Spleen (tissue), 11 donors: Measurements from ENCODE around the gene C1QTNF12. TPM values are rescaled to one million over a fixed set of nuclear protein-coding genes. Genes with fewer than 3 reads are reported as not detected.

Source experiments
- DNase-seq: peaks from one replicate; pipeline ENCODE4 v3.0.0-alpha.2; 2020
- H3K27ac ChIP-seq, 8 donors: fragments of 200-600 bp; sonication (generic) in 7 of 8; 1 replicate in 4 of 8; 2 replicates in 4 of 8; pipeline versions ENCODE4 v1.5.0 to v1.8.0; 2016 to 2021; ENCODE audit warnings: inconsistent platforms in 4 of 8, mild to moderate bottlenecking in 4 of 8, moderate library complexity in 1 of 8
- H3K27me3 ChIP-seq, 7 donors: fragments of 200-600 bp; sonication (generic) in 6 of 7; replicated peaks in 1 of 7; 1 replicate in 4 of 7; 2 replicates in 3 of 7; pipeline versions ENCODE4 v1.5.0 to v1.8.0; 2016 to 2021; ENCODE audit warnings: inconsistent platforms in 3 of 7, mild to moderate bottlenecking in 1 of 7
- H3K36me3 ChIP-seq, 6 donors: fragments of 200-600 bp; sonication (generic) in 5 of 6; 1 replicate in 4 of 6; 2 replicates in 2 of 6; pipeline versions ENCODE4 v1.5.0 to v1.8.0; 2016 to 2021; ENCODE audit warnings: inconsistent platforms in 2 of 6
- H3K4me1 ChIP-seq, 6 donors: fragments of 200-600 bp; sonication (generic) in 5 of 6; 1 replicate in 3 of 6; 2 replicates in 3 of 6; pipeline versions ENCODE4 v1.5.0 to v1.8.0; 2016 to 2021; ENCODE audit warnings: inconsistent platforms in 3 of 6
- H3K4me3 ChIP-seq, 8 donors: fragments of 200-600 bp; sonication (generic) in 7 of 8; 1 replicate in 4 of 8; 2 replicates in 4 of 8; pipeline versions ENCODE4 v1.5.0 to v1.8.0; 2016 to 2021; ENCODE audit warnings: inconsistent platforms in 4 of 8, mild to moderate bottlenecking in 4 of 8, moderate library complexity in 2 of 8
- H3K9me3 ChIP-seq, 8 donors: fragments of 200-600 bp; sonication (generic) in 7 of 8; 1 replicate in 4 of 8; 2 replicates in 4 of 8; pipeline versions ENCODE4 v1.5.0 to v1.8.0; 2016 to 2021; ENCODE audit warnings: inconsistent platforms in 4 of 8
- POLR2A ChIP-seq, 3 donors: fragments of 450-650 bp; IDR thresholded peaks; one replicate each; pipeline ENCODE4 v1.5.1; 2017; ENCODE audit warnings: antibody characterized with exemption in 3 of 3, mild to moderate bottlenecking in 1 of 3
- POLR2AphosphoS5 ChIP-seq, 3 donors: sonication (generic); formaldehyde crosslinking; IDR thresholded peaks; one replicate each; pipeline ENCODE4 v1.5.1; 2017; ENCODE audit warnings: antibody characterized with exemption in 3 of 3
- WGBS, 5 donors: extraction: QIAGEN DNeasy Blood & Tissue Kit in 3 of 5; methylation state at CpG; one replicate each; pipeline versions ENCODE4 v1.1.5 to v1.1.7; 2013 to 2018; 5-methylcytosine and 5-hydroxymethylcytosine counted together
- intact Hi-C: fragments of 100-400 bp; cut with DNase I; formaldehyde crosslinking; loops from one replicate; pipeline ENCODE4 v1.15.0; 2023; ENCODE audit warnings: low total_unique reads
- polyA plus RNA-seq, 3 donors: library from polyadenylated mRNA; stranded (reverse); fragments of 200-250 nt; gene quantifications; one replicate each; pipeline ENCODE4 v1.2.1, GENCODE V29; 2013
- total RNA-seq, 7 donors: library from RNA; depleted of rRNA in 3 of 7; stranded (reverse); fragments of >200 nt in 3 of 7; fragmentation: NEBNext Ultra II Directional in 4 of 7; extraction: Animal tissue kit (Norgen Biotek cat#: 25700) in 4 of 7; gene quantifications; one replicate each; pipeline versions ENCODE4 v1.1.0 to v1.2.1, GENCODE V29; 2016 to 2021
- TF ChIP-seq, protein P1 (sequence below), 11 experiments: fragments of 200-600 bp in 7 of 11; fragments of 450-650 bp in 4 of 11; sonication (generic) in 4 of 11; IDR thresholded peaks in 8 of 11; conservative IDR thresholded peaks in 3 of 11; 1 replicate in 7 of 11; 2 replicates in 4 of 11; pipeline versions ENCODE4 v1.4.0 to v1.8.0; 2016 to 2021; ENCODE audit warnings: antibody characterized with exemption in 11 of 11, inconsistent platforms in 4 of 11, mild to moderate bottlenecking in 1 of 11
- donor health status: healthy with polysubstance abuse.
- donor health status: DM: no; HTN: no; CAD: no; lungs with moderate emphysema.
- donor health status: DM: no; HTN: no; CAD: no.
- donor health status: Bipolar disorder and iron deficiency.
- donor health status: healthy.
- donor health status: DM: no; HTN: no; CAD: no.
- donor health status: DM: yes; HTN: yes; CAD: no.

The C1QTNF12 gene
- total and polyA plus RNA-seq, 10 donors: 0.87 to 5.5 (median 1.4) TPM; not detected in 3

DNA sequence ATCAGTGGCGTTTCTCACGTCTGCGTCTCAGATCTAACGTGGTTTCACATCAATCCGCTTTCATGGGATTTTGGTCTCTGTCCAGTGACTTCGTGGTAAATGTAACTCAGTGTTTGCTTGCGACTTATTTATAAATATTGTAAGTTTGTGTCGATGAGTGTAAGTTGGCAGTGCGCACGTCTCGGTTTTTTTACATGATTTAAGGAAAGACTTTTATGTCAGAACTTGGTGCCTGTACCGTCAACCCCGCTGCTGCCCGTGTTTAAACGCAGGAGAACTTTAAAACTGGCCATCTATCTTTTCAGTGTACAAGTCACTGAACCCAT is 13.0 kb downstream of the C1QTNF12 start:
- 93 to 96% (median 95%) methylated on average over 15 of the region's 15 CpGs for whole genome bisulfite sequencing, 5 donors

DNA sequence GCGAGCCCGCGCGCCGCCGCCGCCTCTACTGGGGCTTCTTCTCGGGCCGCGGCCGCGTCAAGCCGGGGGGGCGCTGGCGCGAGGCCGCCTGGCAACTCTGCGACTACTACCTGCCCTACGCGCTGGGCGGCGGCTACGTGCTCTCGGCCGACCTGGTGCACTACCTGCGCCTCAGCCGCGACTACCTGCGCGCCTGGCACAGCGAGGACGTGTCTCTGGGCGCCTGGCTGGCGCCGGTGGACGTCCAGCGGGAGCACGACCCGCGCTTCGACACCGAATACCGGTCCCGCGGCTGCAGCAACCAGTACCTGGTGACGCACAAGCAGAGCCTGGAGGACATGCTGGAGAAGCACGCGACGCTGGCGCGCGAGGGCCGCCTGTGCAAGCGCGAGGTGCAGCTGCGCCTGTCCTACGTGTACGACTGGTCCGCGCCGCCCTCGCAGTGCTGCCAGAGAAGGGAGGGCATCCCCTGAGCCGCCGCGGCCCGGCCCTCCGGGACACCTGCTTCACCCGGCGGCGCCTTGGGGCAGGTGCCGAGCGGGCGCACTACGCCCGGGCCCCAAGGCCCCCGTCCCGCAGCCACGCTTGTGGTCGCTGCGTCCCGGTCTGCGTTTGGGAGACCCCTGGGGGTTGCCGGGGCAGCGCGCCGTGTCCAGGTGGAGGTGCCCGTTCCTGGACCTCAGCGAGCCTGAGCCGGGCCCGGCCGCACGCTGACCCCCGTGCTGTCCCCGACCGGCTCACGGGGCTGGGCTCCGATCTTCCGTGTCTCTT is 13.5 kb downstream of the C1QTNF12 start:
- Histone ChIP-seq H3K27me3 (peaks cover 0 to 18% (median 8%) of the 10 kb centered on the region in 7 donors), H3K27ac (peak overlapping the region in 3 of 8 donors; percentile 58 to 98 (median 58)), H3K9me3 (no peaks in the 10 kb centered on the region), H3K4me3 (peak overlapping the region; percentile 8 to 99 (median 45)), H3K36me3 (peaks cover 0 to 50% (median 25%) of the 10 kb centered on the region in 6 donors), H3K4me1 (peaks cover 13 to 76% (median 56%) of the 10 kb centered on the region in 6 donors)
- TF ChIP-seq POLR2AphosphoS5 (IDR thresholded peaks at IDR 0.05): no peak
- TF ChIP-seq, protein P1, sequence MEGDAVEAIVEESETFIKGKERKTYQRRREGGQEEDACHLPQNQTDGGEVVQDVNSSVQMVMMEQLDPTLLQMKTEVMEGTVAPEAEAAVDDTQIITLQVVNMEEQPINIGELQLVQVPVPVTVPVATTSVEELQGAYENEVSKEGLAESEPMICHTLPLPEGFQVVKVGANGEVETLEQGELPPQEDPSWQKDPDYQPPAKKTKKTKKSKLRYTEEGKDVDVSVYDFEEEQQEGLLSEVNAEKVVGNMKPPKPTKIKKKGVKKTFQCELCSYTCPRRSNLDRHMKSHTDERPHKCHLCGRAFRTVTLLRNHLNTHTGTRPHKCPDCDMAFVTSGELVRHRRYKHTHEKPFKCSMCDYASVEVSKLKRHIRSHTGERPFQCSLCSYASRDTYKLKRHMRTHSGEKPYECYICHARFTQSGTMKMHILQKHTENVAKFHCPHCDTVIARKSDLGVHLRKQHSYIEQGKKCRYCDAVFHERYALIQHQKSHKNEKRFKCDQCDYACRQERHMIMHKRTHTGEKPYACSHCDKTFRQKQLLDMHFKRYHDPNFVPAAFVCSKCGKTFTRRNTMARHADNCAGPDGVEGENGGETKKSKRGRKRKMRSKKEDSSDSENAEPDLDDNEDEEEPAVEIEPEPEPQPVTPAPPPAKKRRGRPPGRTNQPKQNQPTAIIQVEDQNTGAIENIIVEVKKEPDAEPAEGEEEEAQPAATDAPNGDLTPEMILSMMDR (IDR thresholded peaks at IDR 0.05 in 8 of 11, conservative IDR thresholded peaks at IDR 0.05 in 3 of 11): no peak
- TF ChIP-seq POLR2A (IDR thresholded peaks at IDR 0.05): no peak
- WGBS, 5 donors: 83 to 89% (median 86%) methylated on average over 77 to 98 of the region's 98 CpGs
- intact Hi-C loops: no loop called here
- DNase-seq: peak; percentile 89

More for the DNA sequence above, 13.0 kb downstream of the C1QTNF12 start:
- intact Hi-C loops: no loop called here
- H3K9me3 ChIP-seq: no peaks in the 10 kb centered on the region
- peak overlapping the region in 1 of 8 donors; percentile 99 for H3K4me3 ChIP-seq
- no peak for DNase-seq
- H3K4me1 ChIP-seq: peaks cover 13 to 76% (median 58%) of the 10 kb centered on the region in 6 donors
- H3K27ac ChIP-seq: no peak overlapping the region
- TF ChIP-seq POLR2AphosphoS5 (IDR thresholded peaks at IDR 0.05): no peak
- TF ChIP-seq, protein P1 (IDR thresholded peaks at IDR 0.05 in 8 of 11, conservative IDR thresholded peaks at IDR 0.05 in 3 of 11): no peak
- no peak for TF ChIP-seq POLR2A (IDR thresholded peaks at IDR 0.05)
- peaks cover 0 to 45% (median 20%) of the 10 kb centered on the region in 6 donors for H3K36me3 ChIP-seq
- H3K27me3 ChIP-seq: peaks cover 0 to 23% (median 14%) of the 10 kb centered on the region in 7 donors

- no peak for DNase-seq
- peak within 1 kb of the TSS; percentile 90 to 100 (median 96) for H3K4me3 ChIP-seq
- H3K36me3 ChIP-seq: peaks cover 0 to 57% (median 32%) of the 10 kb centered on the region in 6 donors
- intact Hi-C loops: no loop called here
- WGBS, 5 donors: 0 to 62% (median 8%) methylated on average over 4 to 100 of the region's 100 CpGs
- H3K4me1 ChIP-seq: peaks cover 13 to 76% (median 53%) of the 10 kb centered on the region in 6 donors
- H3K27me3 ChIP-seq: peaks cover 0 to 11% (median 1%) of the 10 kb centered on the region in 7 donors
- H3K9me3 ChIP-seq: no peaks in the 10 kb centered on the region
- peak within 1 kb of the TSS; percentile 91 to 98 (median 94) for H3K27ac ChIP-seq
- TF ChIP-seq POLR2A (IDR thresholded peaks at IDR 0.05) (peak in 1 of 3 donors; percentile 3), POLR2AphosphoS5 (IDR thresholded peaks at IDR 0.05) (no peak)
Observed at GRCh38 chr1:1232208-1232795, 14.2 kb downstream of the C1QTNF12 start, which contains the start of gene B3GALT6. Gene B3GALT6 (plus strand): TSS chr1:1232237. CDS start chr1:1232279, 42 bp downstream.

DNA sequence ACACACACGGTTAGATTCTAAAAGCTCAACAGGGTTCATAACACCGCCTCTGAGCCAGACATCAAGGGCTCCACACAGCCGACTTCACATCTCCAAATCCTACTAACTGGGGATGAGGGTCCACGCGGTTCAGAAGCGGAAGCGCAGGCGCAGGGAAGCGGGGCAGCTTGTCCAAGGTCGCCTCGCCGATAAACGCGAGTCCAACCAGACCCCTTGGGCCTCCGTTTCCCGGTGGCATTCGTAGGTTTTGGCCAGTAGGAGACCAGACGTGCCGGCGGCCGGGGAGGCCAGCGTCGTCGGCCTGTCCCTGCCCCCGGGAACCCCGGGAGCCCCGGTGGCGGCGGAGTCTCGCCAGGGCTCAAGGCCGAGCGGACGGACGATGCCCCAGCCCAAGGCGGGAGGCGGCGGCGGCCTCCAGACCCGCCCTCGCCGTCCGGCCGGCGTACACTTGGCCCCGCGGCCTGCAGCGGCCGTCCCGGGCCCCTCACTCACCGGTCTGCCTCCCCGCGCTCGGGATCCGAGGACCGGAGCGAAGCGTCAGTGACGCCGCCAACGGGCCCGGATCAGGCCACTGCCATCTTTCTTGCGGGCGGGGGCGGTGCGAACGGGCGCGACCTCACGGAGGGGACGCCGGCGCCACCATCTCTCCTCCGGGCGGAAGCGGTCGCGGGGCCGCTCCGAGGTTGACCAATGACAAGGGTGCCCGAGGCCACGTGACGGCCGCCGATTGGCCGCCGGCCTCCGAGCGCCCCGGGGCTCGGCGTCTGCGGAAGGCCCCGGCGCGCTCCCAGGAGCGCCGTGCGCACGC is 14.9 kb downstream of the C1QTNF12 start, which contains the start of gene SDF4:
Gene SDF4, minus strand, starts transcription at position 602 of the 808 bp plus-strand sequence. CDS start 3,229 bp downstream, outside the sequence.
- TF ChIP-seq, protein P1 (IDR thresholded peaks at IDR 0.05 in 8 of 11, conservative IDR thresholded peaks at IDR 0.05 in 3 of 11): peak in 3 of 11 experiments; percentile 6 to 37 (median 26)
- TF ChIP-seq POLR2A (IDR thresholded peaks at IDR 0.05) (peak in 1 of 3 donors; percentile 39), POLR2AphosphoS5 (IDR thresholded peaks at IDR 0.05) (peak; percentile 88 to 92 (median 89))
- WGBS, 5 donors: 0 to 1% (median 0%) methylated on average over 25 to 99 of the region's 99 CpGs
- peak; percentile 98 for DNase-seq
- peaks cover 13 to 78% (median 54%) of the 10 kb centered on the region in 6 donors for H3K4me1 ChIP-seq
- H3K9me3 ChIP-seq: no peaks in the 10 kb centered on the region
- peaks cover 0 to 64% (median 39%) of the 10 kb centered on the region in 6 donors for H3K36me3 ChIP-seq
- peak within 1 kb of the TSS; percentile 90 to 100 (median 96) for H3K4me3 ChIP-seq
- H3K27me3 ChIP-seq: peaks cover 0 to 4% (median 0%) of the 10 kb centered on the region in 7 donors
- H3K27ac ChIP-seq: peak within 1 kb of the TSS; percentile 91 to 98 (median 94)
- intact Hi-C loops: no loop called here
